Activated CD8-positive, alpha-beta T cell treated with anti-CD3 and anti-CD28 coated beads for 36 hours (primary cell): Measurements from ENCODE around the gene C20orf202. TPM values are rescaled to one million over a fixed set of nuclear protein-coding genes. Genes with fewer than 3 reads are reported as not detected.

ENCODE experiments used
- ATAC-seq: fragments of 200-7000 bp; cut with Tn5 transposase; one replicate; pipeline ENCODE4 v1.10.0; 2021; ENCODE audit warnings: mild to moderate bottlenecking, moderate library complexity
- CTCF ChIA-PET: fragments of 350-600 bp; sonication (Branson Sonifier 250); formaldehyde crosslinking; loops from one replicate; lab custom pipeline; 2021; ENCODE audit warnings: antibody characterized with exemption; lab: Charles Lee
- POLR2A ChIA-PET: fragments of 350-600 bp; sonication (Branson Sonifier 250); formaldehyde crosslinking; loops from one replicate; lab custom pipeline; 2021; ENCODE audit warnings: antibody characterized with exemption; lab: Charles Lee
- DNase-seq: peaks from one replicate; pipeline ENCODE4 v3.0.0-alpha.2; 2020
- H3K27ac Mint-ChIP-seq: one replicate; pipeline ENCODE4 v1.8.0; 2021; ENCODE audit warnings: mild to moderate bottlenecking, mixed read lengths
- H3K27me3 Mint-ChIP-seq: one replicate; pipeline ENCODE4 v1.8.0; 2021; ENCODE audit warnings: mixed read lengths
- H3K36me3 Mint-ChIP-seq: one replicate; pipeline ENCODE4 v1.8.0; 2021; ENCODE audit warnings: low read depth, mixed read lengths
- H3K4me1 Mint-ChIP-seq: one replicate; pipeline ENCODE4 v1.8.0; 2021; ENCODE audit warnings: low read depth, mixed read lengths
- H3K4me3 Mint-ChIP-seq: one replicate; pipeline ENCODE4 v1.8.0; 2021; ENCODE audit warnings: mild to moderate bottlenecking, moderate library complexity, mixed read lengths
- H3K9me3 Mint-ChIP-seq: one replicate; pipeline ENCODE4 v1.8.0; 2021; ENCODE audit warnings: mixed read lengths
- CTCF ChIP-seq: fragments of 200-600 bp; IDR thresholded peaks from one replicate; pipeline ENCODE4 v1.8.0; 2022; ENCODE audit warnings: antibody characterized with exemption, mild to moderate bottlenecking
- intact Hi-C: fragments of 100-400 bp; cut with micrococcal nuclease; formaldehyde crosslinking; loops from one replicate; pipeline ENCODE4 v1.10.0; 2022
- total RNA-seq, 2 experiments: library from RNA; stranded (reverse); gene quantifications; one replicate each; pipeline ENCODE4 v1.2.3, GENCODE V29; 2021

C20orf202 gene
- total RNA-seq, 2 experiments from 2014 or later, result not detected

GRCh38 chr20:1185790-1186334 is 17.4 kb upstream of the C20orf202 start:
- no peak overlapping the region for H3K27ac Mint-ChIP-seq

GRCh38 chr20:1186367-1186991 is 16.8 kb upstream of the C20orf202 start:
- peaks cover 2% of the 10 kb centered on the region for H3K4me1 Mint-ChIP-seq
- no peak overlapping the region for H3K27ac Mint-ChIP-seq
- TF ChIP-seq CTCF, result no peak
- ATAC-seq (no peak), DNase-seq (no peak)
- H3K36me3 Mint-ChIP-seq, result no peaks in the 10 kb centered on the region
- no peaks in the 10 kb centered on the region for H3K9me3 Mint-ChIP-seq
- peak overlapping the region; percentile 51 for H3K4me3 Mint-ChIP-seq
- intact Hi-C loops, result no loop called here
- POLR2A ChIA-PET, result no interaction called here
- peaks cover 26% of the 10 kb centered on the region for H3K27me3 Mint-ChIP-seq
- CTCF ChIA-PET, result interaction anchor here (0.8 to 1.0 kb wide), 2 partner anchors 80 to 81 kb away, joined by 3 read pairs; no protein-coding TSS in a partner anchor

More at GRCh38 chr20:1185790-1186334, 17.4 kb upstream of the C20orf202 start:
- ChIA-PET CTCF (interaction anchor here (0.8 to 1.0 kb wide), 3 partner anchors 10 to 80 kb away, joined by 3 read pairs; no protein-coding TSS in a partner anchor), POLR2A (interaction anchor here (0.5 kb wide), 1 partner anchor 659 kb away, joined by 4 read pairs; no protein-coding TSS in a partner anchor)
- peaks cover 2% of the 10 kb centered on the region for H3K4me1 Mint-ChIP-seq
- H3K9me3 Mint-ChIP-seq, result no peaks in the 10 kb centered on the region
- DNase-seq (peak; percentile 72), ATAC-seq (peak; percentile 87)
- intact Hi-C loops, result no loop called here
- H3K27me3 Mint-ChIP-seq, result peaks cover 26% of the 10 kb centered on the region
- peak overlapping the region; percentile 51 for H3K4me3 Mint-ChIP-seq
- peak; percentile 79 for TF ChIP-seq CTCF
- no peaks in the 10 kb centered on the region for H3K36me3 Mint-ChIP-seq

GRCh38 chr20:1187605-1188171 is 15.6 kb upstream of the C20orf202 start:
- intact Hi-C loops, result no loop called here
- ChIA-PET POLR2A (interaction anchor here (0.7 kb wide), 1 partner anchor 28 kb away, joined by 3 read pairs; no protein-coding TSS in a partner anchor), CTCF (interaction anchor here (1.0 to 1.2 kb wide), 2 partner anchors 12 to 25 kb away, joined by 3 read pairs; no protein-coding TSS in a partner anchor)
- ATAC-seq (no peak), DNase-seq (no peak)
- Mint-ChIP-seq H3K27ac (no peak overlapping the region), H3K36me3 (no peaks in the 10 kb centered on the region), H3K4me1 (peaks cover 2% of the 10 kb centered on the region), H3K4me3 (no peak overlapping the region), H3K27me3 (peaks cover 26% of the 10 kb centered on the region), H3K9me3 (no peaks in the 10 kb centered on the region)
- TF ChIP-seq CTCF, result no peak

- Mint-ChIP-seq H3K4me3 (no peak overlapping the region), H3K9me3 (no peaks in the 10 kb centered on the region), H3K36me3 (no peaks in the 10 kb centered on the region), H3K27ac (no peak overlapping the region), H3K4me1 (peaks cover 2% of the 10 kb centered on the region), H3K27me3 (peaks cover 20% of the 10 kb centered on the region)
- no peak for DNase-seq
- TF ChIP-seq CTCF, result no peak
- ChIA-PET POLR2A (no interaction called here), CTCF (interaction anchor here (1.2 kb wide), 1 partner anchor 25 kb away, joined by 3 read pairs; no protein-coding TSS in a partner anchor)
- no peak for ATAC-seq
- intact Hi-C loops, result no loop called here
These were observed 14.9 kb upstream of the C20orf202 start for GRCh38 chr20:1188347-1188746.

GRCh38 chr20:1189827-1190226 is 13.4 kb upstream of the C20orf202 start:
- Mint-ChIP-seq H3K9me3 (no peaks in the 10 kb centered on the region), H3K36me3 (no peaks in the 10 kb centered on the region), H3K27ac (no peak overlapping the region), H3K4me3 (no peak overlapping the region), H3K4me1 (no peaks in the 10 kb centered on the region), H3K27me3 (peaks cover 6% of the 10 kb centered on the region)
- intact Hi-C loops, result no loop called here
- no peak for TF ChIP-seq CTCF
- ChIA-PET POLR2A (no interaction called here), CTCF (no interaction called here)
- DNase-seq (no peak), ATAC-seq (no peak)
